AG04449 (cell line): ENCODE results near the gene RUNX2.

Experiments
- CTCF ChIA-PET: fragments of 350-600 bp; formaldehyde crosslinking; extraction: SDS; loops from one replicate; lab custom pipeline; 2021; ENCODE audit warnings: antibody characterized with exemption; lab: Yijun Ruan, JAX
- POLR2A ChIA-PET: fragments of 400-600, 350-600 bp; formaldehyde crosslinking; extraction: SDS; loops from one replicate; lab custom pipeline; 2020; ENCODE audit warnings: antibody characterized with exemption, inconsistent platforms; lab: Yijun Ruan, JAX
- DNase-seq: peaks from one replicate; pipeline ENCODE4 v3.0.0-alpha.2; 2010; ENCODE audit warnings: low read depth, low spot score
- H3K4me3 ChIP-seq: 2 replicates; pipeline ENCODE4 v1.5.1; 2011; ENCODE audit warnings: low read depth, mild to moderate bottlenecking, control low read depth, low read length
- CTCF ChIP-seq: IDR thresholded peaks from one replicate; pipeline ENCODE4 v1.5.1; 2011; ENCODE audit warnings: mild to moderate bottlenecking, moderate library complexity, low read length, control low read depth, inconsistent platforms; ENCODE audit not compliant: insufficient read depth; ENCODE audit errors: missing control alignments

RUNX2 gene

GRCh38 chr6:45494416-45495135 is 166.4 kb downstream of the RUNX2 start:
- TF ChIP-seq CTCF: no peak
- ChIA-PET CTCF (interaction anchor here (1.1 to 1.7 kb wide), 3 partner anchors 15 to 864 kb away, joined by 3 to 5 read pairs (median 4); no protein-coding TSS in a partner anchor), POLR2A (no interaction called here)
- no peak overlapping the region for H3K4me3 ChIP-seq
- DNase-seq: no peak

- no peak for TF ChIP-seq CTCF
- POLR2A ChIA-PET: no interaction called here
- CTCF ChIA-PET: interaction anchor here (1.1 to 1.3 kb wide), 2 partner anchors 14 to 219 kb away, joined by 3 to 5 read pairs; no protein-coding TSS in a partner anchor
- H3K4me3 ChIP-seq: no peak overlapping the region
- no peak for DNase-seq
These were observed 167.4 kb downstream of the RUNX2 start for GRCh38 chr6:45495429-45496084.

- no peak for DNase-seq
- no peak for TF ChIP-seq CTCF
- POLR2A ChIA-PET: no interaction called here
- CTCF ChIA-PET: interaction anchor here (0.6 to 1.3 kb wide), 3 partner anchors 14 to 219 kb away, joined by 3 to 5 read pairs (median 3); no protein-coding TSS in a partner anchor
- no peak overlapping the region for H3K4me3 ChIP-seq
These were observed 167.9 kb downstream of the RUNX2 start for GRCh38 chr6:45496085-45496433.

- TF ChIP-seq CTCF: no peak
- POLR2A ChIA-PET: no interaction called here
- H3K4me3 ChIP-seq: no peak overlapping the region
- DNase-seq: no peak
- CTCF ChIA-PET: interaction anchor here (1.3 kb wide), 1 partner anchor 843 kb away, joined by 3 read pairs; no protein-coding TSS in a partner anchor
These were observed 170.5 kb downstream of the RUNX2 start for GRCh38 chr6:45498591-45498990.

GRCh38 chr6:45500924-45501816 is 173.0 kb downstream of the RUNX2 start:
- ChIA-PET CTCF (interaction anchor here (1.7 kb wide), 1 partner anchor 214 kb away, joined by 6 read pairs; no protein-coding TSS in a partner anchor), POLR2A (interaction anchor here (0.6 kb wide), 1 partner anchor 10 kb away, joined by 3 read pairs; no protein-coding TSS in a partner anchor)
- no peak overlapping the region for H3K4me3 ChIP-seq
- no peak for DNase-seq
- no peak for TF ChIP-seq CTCF
